Peyer's patch (tissue), 4 donors: ENCODE results near the gene NARS2.

ENCODE experiments used
- CTCF ChIP-seq, 6 experiments: fragments of 450-650 bp in 4 of 6; fragments of 200-600 bp in 2 of 6; sonication (generic) in 1 of 6; IDR thresholded peaks; one replicate each; pipeline ENCODE4 v1.5.1; 2017 to 2019; ENCODE audit warnings: antibody characterized with exemption in 6 of 6, mild to moderate bottlenecking in 3 of 6, moderate library complexity in 1 of 6
- POLR2A ChIP-seq, 2 donors: fragments of 450-650 bp; IDR thresholded peaks; one replicate each; pipeline ENCODE4 v1.5.1; 2017; ENCODE audit warnings: antibody characterized with exemption in 2 of 2, mild to moderate bottlenecking in 2 of 2, moderate library complexity in 2 of 2

DNA sequence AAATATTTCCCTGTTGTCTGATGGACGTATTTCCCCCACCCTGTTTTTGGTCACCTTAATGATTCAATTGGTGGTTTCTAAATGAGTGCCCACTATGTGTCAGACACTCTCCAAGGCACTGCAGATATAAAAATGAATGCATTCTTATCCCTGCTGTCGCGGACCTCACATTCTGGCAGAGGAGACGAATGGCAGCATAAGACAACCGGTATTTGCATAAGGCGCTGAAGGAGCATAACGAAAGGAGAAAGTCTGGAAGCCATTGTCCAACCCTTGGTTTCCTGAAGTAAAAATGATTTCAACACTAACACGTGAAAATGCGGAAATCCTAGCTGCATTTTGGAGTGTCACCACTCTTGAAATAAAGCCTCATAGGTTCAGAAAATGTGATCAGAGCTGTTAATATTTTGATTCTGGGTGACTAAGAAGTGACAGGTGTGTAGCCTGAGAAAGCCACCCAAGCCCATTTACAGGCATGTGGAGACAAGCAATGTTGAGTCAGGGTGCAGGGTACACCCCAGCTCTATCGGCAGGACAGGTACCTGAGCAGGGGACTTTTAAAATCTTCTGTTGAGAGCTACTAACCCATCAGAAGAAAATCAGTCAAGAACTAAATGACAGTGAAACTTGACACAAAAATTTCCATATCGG lies 146.9 kb downstream of the NARS2 start:
- TF ChIP-seq CTCF (IDR thresholded peaks at IDR 0.05): no peak
- no peak for TF ChIP-seq POLR2A (IDR thresholded peaks at IDR 0.05)
